GM13976 (cell line): ENCODE data around the gene IL1R1.
"Not testable (repeated sequence)": the region's sequence is repeated elsewhere in the genome, so short reads cannot be mapped to it uniquely, and the experiment has no call there.

ENCODE experiments used
- DNase-seq: peaks from one replicate; pipeline ENCODE4 v3.0.0; 2012; ENCODE audit warnings: low spot score
- CTCF ChIP-seq: IDR thresholded peaks from 2 replicates; pipeline ENCODE4 v1.5.1; 2012; ENCODE audit warnings: borderline replicate concordance, mild to moderate bottlenecking; ENCODE audit not compliant: insufficient read depth; ENCODE audit errors: extremely low read depth, missing control alignments, control extremely low read depth
- in situ Hi-C: fragments of 300-500 bp; cut with MboI; formaldehyde crosslinking; loops from one replicate; pipeline ENCODE4 v1.12.0; 2022; ENCODE audit warnings: low sequenced_read_pairs, mixed read lengths, inconsistent platforms; ENCODE audit not compliant: unreplicated experiment

IL1R1 gene

GRCh38 chr2:102100371-102101096, 42.0 kb upstream of the IL1R1 start:
- in situ Hi-C loops: no loop called here
- DNase-seq: no peak
- TF ChIP-seq CTCF: no peak

GRCh38 chr2:102101097-102101848, 41.3 kb upstream of the IL1R1 start:
- in situ Hi-C loops: no loop called here
- no peak for TF ChIP-seq CTCF
- no peak for DNase-seq

- TF ChIP-seq CTCF: no peak
- no peak for DNase-seq
- in situ Hi-C loops: no loop called here
Observed at GRCh38 chr2:102101849-102102635, 40.5 kb upstream of the IL1R1 start.

- in situ Hi-C loops, DNase-seq: not testable (repeated sequence)
Observed at GRCh38 chr2:102102636-102102948, 40.0 kb upstream of the IL1R1 start.

- TF ChIP-seq CTCF: no peak
- in situ Hi-C loops: no loop called here
- DNase-seq: no peak
Observed at GRCh38 chr2:102103284-102103683, 39.3 kb upstream of the IL1R1 start.

- TF ChIP-seq CTCF: no peak
- DNase-seq: no peak
- in situ Hi-C loops: no loop called here
Observed at GRCh38 chr2:102103992-102104871, 38.3 kb upstream of the IL1R1 start.
